ENCODE data around the gene KRIT1. TPM values are rescaled to one million over a fixed set of nuclear protein-coding genes. Genes with fewer than 3 reads are reported as not detected.
A peak's percentile ranks its signal among the peaks of the same experiment; 100 is the strongest.

Gene KRIT1
- total RNA-seq, 4 donors from 2014 or later, result 48.1 to 57.5 (median 52.4) TPM

DNA sequence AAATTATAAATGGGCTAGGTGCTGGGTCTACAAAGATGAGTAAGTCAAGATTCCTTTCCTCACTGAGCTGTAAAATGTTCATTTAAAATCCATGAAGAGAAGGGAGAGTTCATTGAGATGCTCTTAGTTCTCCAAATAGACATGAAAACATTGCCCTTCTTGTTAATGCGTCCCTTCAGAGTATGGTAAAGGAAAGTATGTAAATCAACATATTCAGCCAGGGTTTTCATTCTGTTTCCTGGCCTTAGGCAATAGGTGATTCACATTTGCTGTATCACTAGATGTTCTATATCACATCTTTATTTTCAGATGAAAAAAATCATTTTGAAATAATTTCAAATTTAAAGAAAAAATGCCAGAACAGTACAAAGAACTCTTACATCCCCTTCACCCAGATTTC, 5.5 kb upstream of the KRIT1 start:
- H3K4me1 ChIP-seq, result peaks cover 24 to 37% (median 28%) of the 10 kb centered on the region in 4 donors
- H3K27ac ChIP-seq (replicated peaks in 1 of 4), result no peak overlapping the region
- no peaks in the 10 kb centered on the region for H3K36me3 ChIP-seq
- no peak for DNase-seq (ENCODE audit: extremely low spot score)
- no peak overlapping the region for H3K4me3 ChIP-seq
- intact Hi-C loops (cut with DNase I), result no loop called here
- H3K9me3 ChIP-seq, result no peaks in the 10 kb centered on the region
- no peaks in the 10 kb centered on the region for H3K27me3 ChIP-seq
- WGBS, result 97% methylated on average over 1 of the region's 1 CpG
- TF ChIP-seq POLR2A (IDR thresholded peaks at IDR 0.05; ENCODE audit: low read depth), result no peak
- TF ChIP-seq POLR2AphosphoS5 (IDR thresholded peaks at IDR 0.05), result no peak
- no peak for TF ChIP-seq CTCF (IDR thresholded peaks at IDR 0.05)
- TF ChIP-seq EP300 (IDR thresholded peaks at IDR 0.05), result no peak

DNA sequence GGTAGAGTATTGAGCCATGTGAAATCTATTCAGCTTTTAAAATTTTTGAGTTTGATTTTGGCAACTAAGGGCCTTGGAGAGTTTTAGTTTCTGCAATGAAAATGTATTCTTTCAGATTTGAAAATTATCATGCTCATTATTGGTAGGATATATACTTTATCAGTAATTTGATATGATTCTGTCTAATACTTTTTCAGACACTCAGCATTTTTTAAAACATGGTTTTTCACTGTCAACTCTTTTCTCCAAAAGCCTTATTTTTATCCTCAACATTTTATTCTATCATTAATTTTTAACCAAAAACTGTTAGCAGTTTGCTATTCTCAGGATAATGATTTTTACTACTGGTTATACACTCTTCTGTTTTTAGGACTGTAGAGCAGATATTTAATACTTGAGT, 4.9 kb upstream of the KRIT1 start:
- TF ChIP-seq POLR2AphosphoS5 (IDR thresholded peaks at IDR 0.05) (no peak), EP300 (IDR thresholded peaks at IDR 0.05) (no peak), CTCF (IDR thresholded peaks at IDR 0.05) (no peak), POLR2A (IDR thresholded peaks at IDR 0.05; ENCODE audit: low read depth) (no peak)
- DNase-seq (ENCODE audit: extremely low spot score), result no peak
- Histone ChIP-seq H3K27ac (replicated peaks in 1 of 4) (no peak overlapping the region), H3K4me3 (no peak overlapping the region), H3K27me3 (no peaks in the 10 kb centered on the region), H3K9me3 (no peaks in the 10 kb centered on the region), H3K4me1 (peaks cover 24 to 36% (median 28%) of the 10 kb centered on the region in 4 donors), H3K36me3 (no peaks in the 10 kb centered on the region)
- intact Hi-C loops (cut with DNase I), result no loop called here

DNA sequence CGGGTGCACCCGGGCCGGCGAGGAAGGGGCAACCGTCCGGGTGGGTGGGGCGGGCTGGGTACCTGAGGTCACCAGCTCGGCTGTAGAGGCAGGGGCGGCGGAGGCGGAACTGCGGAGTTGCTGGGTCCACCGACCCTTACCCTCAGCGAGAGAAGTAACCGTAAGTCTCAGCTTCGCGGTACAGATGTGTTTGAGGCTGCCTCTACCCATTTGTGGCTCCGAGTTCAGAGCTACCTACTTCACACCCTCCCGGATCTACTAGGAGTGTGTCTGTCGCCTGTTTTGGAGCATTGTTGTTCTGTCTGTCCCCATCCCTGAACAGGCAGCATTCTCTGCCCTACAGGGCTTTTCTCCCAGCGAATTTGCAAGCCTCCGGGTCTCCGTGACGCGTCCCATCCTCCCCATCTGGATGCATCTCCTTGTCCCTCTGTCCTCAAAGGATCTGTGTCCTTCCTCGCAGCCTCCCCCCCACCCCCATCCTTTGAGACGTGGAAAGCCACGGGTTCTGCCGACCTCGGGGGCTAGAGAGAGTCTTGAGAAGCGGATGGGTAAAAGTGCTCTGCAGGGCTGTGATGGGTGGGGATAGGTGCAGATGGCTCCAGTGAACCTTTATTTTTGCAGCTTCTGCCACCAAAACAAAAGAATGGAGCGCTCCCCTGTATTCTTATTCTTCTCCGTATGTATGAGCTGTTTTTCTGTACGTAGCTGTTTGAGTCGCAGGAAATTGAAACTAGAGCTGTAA, 817 bp upstream of the KRIT1 start:
- under 1% methylated on average over 17 of the region's 35 CpGs for WGBS
- DNase-seq (ENCODE audit: extremely low spot score), result no peak
- peaks cover 25 to 53% (median 36%) of the 10 kb centered on the region in 4 donors for H3K4me1 ChIP-seq
- TF ChIP-seq POLR2AphosphoS5 (IDR thresholded peaks at IDR 0.05), result no peak
- no peak for TF ChIP-seq CTCF (IDR thresholded peaks at IDR 0.05)
- TF ChIP-seq EP300 (IDR thresholded peaks at IDR 0.05), result no peak
- no peak for TF ChIP-seq POLR2A (IDR thresholded peaks at IDR 0.05; ENCODE audit: low read depth)
- H3K27ac ChIP-seq (replicated peaks in 1 of 4), result peak overlapping the region; percentile 91 to 94 (median 93)
- peaks cover 0 to 6% (median 3%) of the 10 kb centered on the region in 4 donors for H3K36me3 ChIP-seq
- peak overlapping the region; percentile 78 to 96 (median 94) for H3K4me3 ChIP-seq
- H3K9me3 ChIP-seq, result no peaks in the 10 kb centered on the region
- H3K27me3 ChIP-seq, result no peaks in the 10 kb centered on the region
- intact Hi-C loops (cut with DNase I), result loop anchor here (2.0 kb wide), 1 partner anchor 200 kb away; the partner anchor contains the start of gene GATAD1

DNA sequence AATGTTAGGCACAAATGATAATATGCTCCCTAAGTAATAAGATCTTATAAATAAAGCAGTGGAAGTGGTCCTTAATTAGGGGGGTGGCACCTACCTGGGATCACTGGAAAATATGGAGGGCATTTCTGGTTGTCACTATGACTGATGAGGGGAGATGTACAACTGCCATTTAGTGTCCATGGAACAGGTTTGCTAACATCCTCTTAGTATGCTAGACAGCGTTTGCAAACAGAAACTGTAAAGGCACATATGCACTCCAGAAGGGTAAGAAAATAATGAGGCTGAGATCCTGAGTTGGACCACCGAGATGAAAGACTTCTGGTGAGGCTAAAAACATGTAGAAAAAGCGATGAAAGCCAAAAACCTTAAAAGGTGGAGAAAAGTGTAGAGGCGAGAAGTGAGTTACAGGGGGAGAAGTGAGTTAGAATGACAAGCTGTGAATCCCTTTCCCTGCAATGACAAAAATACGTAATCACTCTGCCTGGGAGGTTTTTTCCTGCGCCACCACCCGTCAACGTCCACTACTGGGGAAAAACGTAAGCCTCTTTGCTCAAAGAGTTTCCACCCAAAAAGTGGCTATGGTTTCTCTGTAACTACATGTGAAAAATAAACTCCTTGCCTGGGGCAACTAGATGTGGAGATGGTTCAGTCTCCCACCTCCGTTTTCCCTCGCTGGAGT, 767 bp downstream of the KRIT1 start:
- H3K4me3 ChIP-seq, result peak overlapping the region; percentile 78 to 96 (median 94)
- no peaks in the 10 kb centered on the region for H3K9me3 ChIP-seq
- peak overlapping the region; percentile 91 to 94 (median 93) for H3K27ac ChIP-seq (replicated peaks in 1 of 4)
- WGBS, result under 1% methylated on average over 9 of the region's 11 CpGs
- no peaks in the 10 kb centered on the region for H3K27me3 ChIP-seq
- DNase-seq (ENCODE audit: extremely low spot score), result no peak
- intact Hi-C loops (cut with DNase I), result no loop called here
- peaks cover 9 to 21% (median 17%) of the 10 kb centered on the region in 4 donors for H3K36me3 ChIP-seq
- TF ChIP-seq EP300 (IDR thresholded peaks at IDR 0.05) (no peak), POLR2A (IDR thresholded peaks at IDR 0.05; ENCODE audit: low read depth) (no peak), POLR2AphosphoS5 (IDR thresholded peaks at IDR 0.05) (no peak), CTCF (IDR thresholded peaks at IDR 0.05) (no peak)
- peaks cover 25 to 50% (median 36%) of the 10 kb centered on the region in 4 donors for H3K4me1 ChIP-seq

Data from esophagus muscularis mucosa (tissue), 4 donors.